Stimulated activated naive CD4-positive, alpha-beta T cell treated with Interleukin-2 at 50 U/mL for 16 hours (primary cell): ENCODE results near the gene BTN1A1.
A peak's percentile ranks its signal among the peaks of the same experiment; 100 is the strongest.
"Not testable (repeated sequence)": the region's sequence is repeated elsewhere in the genome, so short reads cannot be mapped to it uniquely, and the experiment has no call there.

Experiments
- DNase-seq: peaks from one replicate; lab custom pipeline; 2025; lab: John Stamatoyannopoulos, UW

The BTN1A1 gene

DNA sequence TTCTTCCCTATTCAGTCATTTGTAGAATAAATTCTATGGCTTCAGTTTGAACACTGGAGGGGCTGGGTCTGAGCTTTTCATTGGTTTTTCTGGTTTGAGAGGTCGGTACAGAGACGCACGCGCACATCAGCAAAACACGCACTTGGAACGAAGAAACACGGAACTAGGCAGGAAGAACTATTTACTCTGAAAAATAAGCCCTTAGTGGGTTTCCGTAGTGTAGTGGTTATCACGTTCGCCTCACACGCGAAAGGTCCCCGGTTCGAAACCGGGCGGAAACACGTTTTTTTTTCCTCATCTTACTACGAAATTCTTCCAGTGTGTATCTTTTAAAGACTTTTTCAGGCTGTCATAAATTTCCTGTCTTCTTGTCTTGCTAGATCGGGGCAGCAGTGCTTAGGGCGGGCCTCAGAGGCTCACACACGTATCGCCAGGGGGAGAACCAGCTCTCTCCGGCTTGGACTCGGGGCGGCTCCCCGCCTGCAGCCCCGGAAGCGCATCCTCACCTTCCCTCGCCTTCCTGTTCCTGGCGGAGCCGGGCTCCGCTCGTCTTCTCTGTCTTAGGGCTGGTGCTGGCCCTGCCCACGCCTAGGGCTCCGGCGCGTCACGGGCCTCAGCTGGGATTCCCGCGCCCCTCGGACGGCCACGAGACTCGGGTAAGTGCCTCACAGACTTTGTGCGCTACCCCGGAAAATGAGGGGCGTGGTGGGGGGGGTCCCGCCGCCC, 37.9 kb downstream of the BTN1A1 start, which contains the start of gene HMGN4:
TSS of gene HMGN4 (plus strand) at position 521 of the 726 bp plus-strand sequence. CDS start 6,841 bp downstream, outside the sequence.
- peak; percentile 78 for DNase-seq

GRCh38 chr6:26538572-26538902, 38.4 kb downstream of the BTN1A1 start:
- no peak for DNase-seq

DNA sequence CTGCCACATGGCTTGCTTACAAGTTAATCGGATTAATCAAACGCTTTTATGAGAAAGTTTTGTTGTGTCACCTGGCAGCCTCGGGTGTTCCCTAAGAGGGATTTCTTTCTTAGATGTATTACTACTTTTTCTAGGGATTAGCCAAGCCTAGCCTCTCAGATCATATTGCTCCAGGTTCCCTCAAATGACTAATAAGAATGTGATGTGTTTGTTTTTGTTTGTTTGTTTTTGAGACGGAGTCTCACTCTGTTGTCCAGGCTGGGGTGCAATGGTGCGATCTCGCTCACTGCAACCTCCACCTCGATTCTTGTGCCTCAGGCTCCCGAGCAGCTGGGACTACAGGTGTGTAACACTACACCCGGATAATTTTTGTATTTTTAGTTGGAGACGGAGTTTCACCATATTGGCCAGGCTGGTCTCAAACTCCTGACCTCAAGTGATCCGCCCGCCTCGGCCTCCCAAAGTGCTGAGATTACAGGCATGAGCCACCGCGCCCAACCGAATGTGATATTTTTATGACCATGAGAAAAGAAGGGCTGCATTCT, 39.0 kb downstream of the BTN1A1 start:
- no peak for DNase-seq

- no peak for DNase-seq
Measured at GRCh38 chr6:26541579-26541978, 41.5 kb downstream of the BTN1A1 start.

DNA sequence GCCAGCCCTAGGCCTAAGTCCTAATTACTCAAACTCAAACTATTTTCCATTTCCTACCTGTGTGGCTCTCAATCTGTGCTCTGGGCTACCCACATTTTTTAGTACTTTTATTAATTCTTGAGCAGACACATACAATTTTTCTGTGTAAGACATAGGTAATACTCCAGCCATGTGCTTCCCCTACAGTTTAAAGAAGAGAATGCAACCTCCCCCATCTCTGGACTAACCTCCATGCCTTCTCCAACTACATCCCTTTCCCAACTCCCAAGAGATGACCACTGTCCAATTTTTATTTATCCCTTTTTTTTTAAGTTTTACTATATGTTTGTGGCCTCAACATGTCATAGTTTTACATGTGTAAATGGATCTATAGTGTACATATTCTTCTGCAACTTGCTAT, 43.9 kb downstream of the BTN1A1 start:
- DNase-seq = no peak

GRCh38 chr6:26544473-26544872, 44.4 kb downstream of the BTN1A1 start:
- DNase-seq = no peak

- no peak for DNase-seq
Measured at GRCh38 chr6:26545627-26546026, 45.5 kb downstream of the BTN1A1 start.

DNA sequence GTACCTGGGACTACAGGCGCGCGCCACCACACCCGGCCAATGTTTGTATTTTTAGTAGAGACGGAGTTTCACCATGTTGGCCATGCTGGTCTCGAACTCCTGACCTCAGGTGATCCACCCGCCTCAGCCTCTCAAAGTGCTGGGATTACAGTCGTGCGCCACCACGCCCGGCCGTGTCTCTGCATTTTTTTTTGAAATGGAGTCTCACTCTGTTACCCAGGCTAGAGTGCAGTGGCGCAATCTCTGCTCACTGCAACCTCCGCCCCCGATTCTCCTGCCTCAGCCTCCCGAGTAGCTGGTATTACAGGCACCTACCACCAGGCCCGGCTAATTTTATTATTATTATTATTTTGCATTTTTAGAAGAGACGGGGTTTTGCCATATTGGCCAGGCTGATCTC, 47.3 kb downstream of the BTN1A1 start:
- DNase-seq = not testable (repeated sequence)

DNA sequence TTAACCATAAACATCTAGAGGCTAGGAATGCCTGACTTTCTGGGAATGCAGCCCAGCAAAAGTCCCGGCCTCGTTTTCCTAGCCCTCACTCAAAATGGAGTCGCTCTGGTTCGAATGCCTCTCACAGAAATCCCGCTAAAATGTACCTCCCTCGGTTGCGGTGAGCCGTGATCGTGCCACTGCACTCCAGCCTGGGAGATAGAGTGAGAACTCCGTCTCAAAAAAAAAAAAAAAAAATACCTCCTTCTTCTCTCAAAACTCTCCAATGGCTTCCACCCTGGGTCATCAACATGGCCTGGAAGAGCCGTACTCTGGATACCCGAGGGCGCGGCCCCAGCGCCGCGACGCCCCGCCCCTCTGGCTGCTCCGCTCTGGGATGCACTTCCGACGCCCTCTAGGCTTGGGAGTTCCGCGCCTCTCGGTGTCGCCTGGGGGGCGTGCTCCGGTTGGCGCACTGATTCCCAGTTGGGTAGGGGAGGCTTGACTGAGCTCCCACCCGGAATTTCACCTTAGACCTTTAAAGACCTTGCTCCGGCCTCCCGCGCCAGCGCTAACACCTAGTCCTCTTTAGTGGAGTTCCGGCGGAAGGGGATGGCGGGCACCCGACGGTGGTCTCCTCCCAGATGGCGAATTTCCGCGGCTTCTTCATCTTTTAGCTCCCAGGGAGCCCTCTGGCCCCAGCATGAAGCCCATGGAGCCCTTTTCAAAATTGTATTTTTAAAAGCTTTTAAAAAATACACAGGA, 50.3 kb downstream of the BTN1A1 start:
- DNase-seq = peak; percentile 58

DNA sequence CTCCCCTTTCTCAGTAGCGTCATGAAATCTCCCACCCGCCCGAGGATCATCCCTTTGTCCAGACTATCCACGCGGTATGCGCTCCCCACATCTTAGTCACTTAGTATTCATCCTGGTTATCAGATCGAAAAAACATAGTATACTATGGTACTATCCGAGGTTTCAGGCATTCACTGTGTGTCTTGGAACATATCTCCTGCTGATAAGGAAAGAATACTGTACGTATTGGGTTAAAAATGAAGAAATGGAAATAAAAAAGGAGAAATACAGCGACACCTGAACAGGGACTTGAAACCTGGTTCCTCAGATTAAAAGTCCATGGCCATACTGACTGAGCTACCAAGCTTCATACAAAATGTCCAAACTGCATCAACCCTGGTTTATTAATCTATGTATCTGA, 52.1 kb downstream of the BTN1A1 start:
- no peak for DNase-seq

- DNase-seq = no peak
Measured at GRCh38 chr6:26552640-26553188, 52.6 kb downstream of the BTN1A1 start.

GRCh38 chr6:26553264-26553634, 53.1 kb downstream of the BTN1A1 start:
- peak; percentile 64 for DNase-seq

DNA sequence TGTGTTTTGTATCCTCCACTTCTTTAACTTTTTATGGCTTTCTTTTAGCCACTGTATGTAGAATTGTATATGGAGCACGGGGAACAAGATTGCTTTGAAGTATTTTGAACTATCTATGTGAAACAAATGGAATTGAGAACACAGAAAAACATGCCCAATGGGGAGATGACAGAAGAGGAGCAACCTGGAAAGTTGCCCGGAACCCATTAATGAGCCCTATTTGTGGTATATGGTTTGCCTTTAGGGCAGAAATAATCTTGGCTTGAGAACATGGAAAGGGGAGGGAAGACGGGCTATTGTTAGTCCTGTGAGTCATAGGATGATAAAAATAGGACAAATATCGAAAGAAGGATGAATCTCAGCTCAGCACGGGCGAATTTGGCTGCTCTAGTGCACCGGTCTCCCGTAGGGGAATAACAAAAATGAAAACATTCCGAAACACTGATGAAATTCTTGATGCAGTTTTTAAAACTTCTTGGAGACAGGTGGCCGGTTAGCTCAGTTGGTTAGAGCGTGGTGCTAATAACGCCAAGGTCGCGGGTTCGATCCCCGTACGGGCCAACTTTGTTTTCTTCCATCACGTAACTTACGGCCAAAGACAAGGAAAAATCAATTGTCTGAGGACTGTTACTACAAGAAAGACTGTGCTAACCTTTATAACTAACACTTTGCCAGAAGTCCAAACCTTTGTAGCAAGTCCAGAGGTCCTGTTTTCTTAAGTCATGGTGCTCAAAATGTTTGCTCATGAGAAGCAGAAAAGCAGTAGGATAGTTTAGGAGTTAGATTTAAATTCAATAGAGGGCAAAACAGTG, 53.7 kb downstream of the BTN1A1 start:
- DNase-seq = peak; percentile 70

DNA sequence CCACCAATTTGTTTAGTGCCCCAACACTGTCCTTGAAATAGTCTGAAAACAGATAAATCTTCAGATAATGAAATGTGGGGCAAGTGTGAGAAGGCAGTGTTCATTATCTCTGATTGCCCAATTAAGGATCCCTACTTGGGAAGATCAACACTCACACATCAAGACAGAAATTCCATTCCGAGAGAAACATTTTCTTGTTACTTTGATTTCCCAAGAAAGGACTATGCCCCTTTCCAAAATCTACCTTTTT, 54.3 kb downstream of the BTN1A1 start:
- no peak for DNase-seq

DNA sequence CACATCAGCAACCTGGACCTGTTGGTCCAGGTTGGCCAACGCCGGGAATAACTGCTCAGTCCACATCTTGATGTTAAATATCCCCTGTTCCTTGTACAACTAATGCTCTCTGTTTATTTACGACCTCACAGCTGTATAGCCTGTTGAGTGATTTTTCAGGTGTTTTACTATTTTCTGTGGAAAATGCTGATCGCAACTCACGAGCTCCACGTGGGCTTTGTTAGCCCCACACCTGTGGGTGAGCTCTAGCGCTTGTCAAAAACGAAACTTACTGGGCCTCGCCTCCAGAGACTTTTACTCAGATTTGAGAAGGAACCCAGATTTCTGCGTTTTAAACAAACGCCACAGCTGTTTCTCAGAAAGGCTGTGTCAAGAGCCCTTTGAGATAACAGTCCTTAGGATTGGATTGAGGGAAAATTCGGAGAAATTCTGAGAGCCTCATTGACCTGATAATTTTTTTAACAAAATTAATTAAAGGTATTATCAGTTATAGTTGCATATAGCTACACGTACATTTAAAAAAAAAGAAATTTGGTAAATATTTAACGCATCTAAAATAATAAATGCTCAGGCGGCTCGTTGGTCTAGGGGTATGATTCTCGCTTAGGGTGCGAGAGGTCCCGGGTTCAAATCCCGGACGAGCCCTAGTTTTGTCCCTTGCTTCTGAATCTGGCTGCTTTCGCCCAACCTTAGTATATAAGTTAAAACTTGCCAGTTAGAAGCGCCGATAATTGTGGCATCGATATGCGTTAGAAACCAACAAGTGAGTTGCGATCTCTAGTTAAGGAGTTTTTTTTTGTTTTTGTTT, 54.8 kb downstream of the BTN1A1 start:
- peak; percentile 42 for DNase-seq

GRCh38 chr6:26555505-26556262, 55.6 kb downstream of the BTN1A1 start:
- no peak for DNase-seq

GRCh38 chr6:26556263-26557070, 56.4 kb downstream of the BTN1A1 start:
- DNase-seq = no peak
